Activated CD4-positive, CD25-positive, alpha-beta regulatory T cell treated with anti-CD3 and anti-CD28 coated beads, Interleukin-2, amount 50 U/mL, for 24 hours (primary cell): ENCODE data around the gene RABL6.
"Not testable (repeated sequence)": the region's sequence is repeated elsewhere in the genome, so short reads cannot be mapped to it uniquely, and the experiment has no call there.

Source experiments
- ATAC-seq, 2 donors: fragments of 150-1000 bp; cut with Tn5 transposase; one replicate each; pipeline ENCODE4 v1.10.0; 2021; ENCODE audit warnings: mild to moderate bottlenecking in 1 of 2, moderate library complexity in 1 of 2

Gene RABL6

DNA sequence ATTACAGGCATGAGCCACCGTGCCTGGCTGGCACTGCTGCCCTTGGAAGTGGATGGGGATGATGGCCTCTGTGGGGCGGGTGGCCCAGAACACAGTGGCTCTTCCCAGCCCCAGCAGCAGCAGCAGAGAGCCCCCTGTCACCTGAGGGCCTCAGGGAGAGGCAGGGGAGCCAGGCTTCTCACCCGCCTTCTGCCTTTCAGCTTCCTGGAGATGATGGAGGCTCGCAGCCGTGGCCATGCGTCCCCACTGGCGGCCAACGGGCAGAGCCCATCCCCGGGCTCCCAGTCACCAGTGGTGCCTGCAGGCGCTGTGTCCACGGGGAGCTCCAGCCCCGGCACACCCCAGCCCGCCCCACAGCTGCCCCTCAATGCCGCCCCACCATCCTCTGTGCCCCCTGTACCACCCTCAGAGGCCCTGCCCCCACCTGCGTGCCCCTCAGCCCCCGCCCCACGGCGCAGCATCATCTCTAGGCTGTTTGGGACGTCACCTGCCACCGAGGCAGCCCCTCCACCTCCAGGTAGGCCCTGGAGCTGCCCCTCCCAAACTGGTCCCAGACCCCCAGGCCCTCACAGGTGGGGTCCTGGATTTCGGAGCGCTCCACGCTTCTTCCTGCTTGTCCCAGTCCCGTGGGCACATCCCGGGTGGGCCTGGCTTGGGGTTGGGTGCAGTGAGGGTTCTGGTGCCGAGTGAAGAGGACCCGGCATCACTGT lies 29.6 kb downstream of the RABL6 start:
- no peak for ATAC-seq

DNA sequence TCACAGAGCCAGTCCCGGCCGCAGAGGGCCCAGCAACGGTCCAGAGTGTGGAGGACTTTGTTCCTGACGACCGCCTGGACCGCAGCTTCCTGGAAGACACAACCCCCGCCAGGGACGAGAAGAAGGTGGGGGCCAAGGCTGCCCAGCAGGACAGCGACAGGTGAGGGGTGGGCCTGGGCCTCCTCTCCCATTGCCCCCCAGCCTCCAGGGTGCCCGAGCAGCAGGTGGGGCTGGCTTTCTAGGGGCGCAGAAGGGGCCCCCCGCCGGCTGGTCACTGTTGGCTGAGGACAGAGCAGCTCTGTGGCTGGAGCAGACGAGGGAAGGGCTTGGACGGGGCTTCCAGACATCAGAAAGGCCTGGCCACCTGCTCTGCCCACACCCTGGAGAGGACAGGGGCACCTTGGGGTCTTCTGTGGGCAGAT lies 30.1 kb downstream of the RABL6 start:
- not testable (repeated sequence) for ATAC-seq

GRCh38 chr9:136838314-136839228 lies 30.8 kb downstream of the RABL6 start:
- ATAC-seq = no peak

DNA sequence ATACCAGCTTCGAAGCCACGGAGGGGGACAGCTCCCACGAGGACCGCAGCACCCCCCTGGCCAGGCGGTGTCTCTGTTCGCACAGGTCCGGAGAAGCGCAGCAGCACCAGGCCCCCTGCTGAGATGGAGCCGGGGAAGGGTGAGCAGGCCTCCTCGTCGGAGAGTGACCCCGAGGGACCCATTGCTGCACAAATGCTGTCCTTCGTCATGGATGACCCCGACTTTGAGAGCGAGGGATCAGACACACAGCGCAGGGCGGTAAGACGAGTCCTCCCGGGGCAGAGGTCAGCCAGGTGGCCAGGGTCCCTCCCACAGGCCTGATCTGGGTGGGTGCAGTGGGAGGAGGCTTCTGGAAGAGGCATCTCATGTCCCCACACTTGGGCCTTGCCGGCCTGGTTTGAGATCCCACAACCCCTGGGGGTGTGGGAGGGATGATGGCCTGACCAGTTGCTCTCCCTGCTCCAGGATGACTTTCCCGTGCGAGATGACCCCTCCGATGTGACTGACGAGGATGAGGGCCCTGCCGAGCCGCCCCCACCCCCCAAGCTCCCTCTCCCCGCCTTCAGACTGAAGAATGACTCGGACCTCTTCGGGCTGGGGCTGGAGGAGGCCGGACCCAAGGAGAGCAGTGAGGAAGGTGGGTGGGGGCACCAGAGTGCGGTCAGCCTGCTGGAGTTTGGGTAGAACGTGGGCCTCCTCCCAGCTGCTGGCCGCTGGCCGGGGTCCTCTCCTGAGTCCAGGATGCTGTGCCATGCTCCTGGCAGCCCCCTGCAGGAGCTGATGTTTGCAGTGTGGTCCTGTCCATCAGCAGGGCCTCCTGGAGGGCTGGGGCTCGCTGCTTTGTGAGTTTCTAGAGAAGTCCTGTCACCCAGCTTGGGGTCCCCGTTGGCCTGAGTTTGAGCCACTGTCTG lies 31.7 kb downstream of the RABL6 start:
- no peak for ATAC-seq

DNA sequence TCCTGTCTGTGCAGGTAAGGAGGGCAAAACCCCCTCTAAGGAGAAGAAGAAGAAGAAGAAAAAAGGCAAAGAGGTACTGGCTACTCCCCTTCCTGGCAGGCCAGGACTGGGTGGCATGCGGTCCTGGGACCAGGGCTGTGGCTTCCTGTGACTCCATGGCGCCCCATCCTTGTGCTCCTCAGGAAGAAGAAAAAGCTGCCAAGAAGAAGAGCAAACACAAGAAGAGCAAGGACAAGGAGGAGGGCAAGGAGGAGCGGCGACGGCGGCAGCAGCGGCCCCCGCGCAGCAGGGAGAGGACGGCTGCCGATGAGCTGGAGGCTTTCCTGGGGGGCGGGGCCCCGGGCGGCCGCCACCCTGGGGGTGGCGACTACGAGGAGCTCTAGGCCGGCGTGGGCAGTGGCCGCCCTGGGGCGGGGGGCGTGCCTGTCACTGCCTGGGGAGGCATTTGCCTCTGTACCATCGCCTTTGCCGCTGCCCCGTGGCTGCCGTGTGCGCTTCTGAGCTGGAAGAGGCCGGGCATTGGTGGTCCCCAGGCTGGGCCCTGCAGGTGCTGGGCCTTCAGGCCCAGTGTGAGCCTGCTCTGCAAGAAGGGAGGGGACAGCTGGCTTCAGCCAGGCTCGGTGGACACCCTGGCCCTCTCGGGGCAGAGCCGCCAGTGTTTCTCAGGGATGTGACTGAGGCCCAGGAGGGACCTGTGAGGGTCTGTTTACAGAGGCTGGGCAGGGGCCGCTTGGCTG lies 32.6 kb downstream of the RABL6 start:
- ATAC-seq = no peak

GRCh38 chr9:136840877-136841645 lies 33.3 kb downstream of the RABL6 start:
- ATAC-seq = no peak

GRCh38 chr9:136841646-136842379 lies 34.1 kb downstream of the RABL6 start:
- not testable (repeated sequence) for ATAC-seq

GRCh38 chr9:136842380-136842948 lies 34.7 kb downstream of the RABL6 start, which contains the start of gene AJM1:
Gene AJM1 (plus strand): TSS chr9:136842478. CDS start chr9:136844415, 1,937 bp downstream.
- peak; percentile 88 to 90 for ATAC-seq

- ATAC-seq = not testable (repeated sequence)
Observed at GRCh38 chr9:136843159-136843800, 35.5 kb downstream of the RABL6 start.

- peak in 1 of 2 donors; percentile 12 for ATAC-seq
Observed at GRCh38 chr9:136843801-136844740, 36.3 kb downstream of the RABL6 start.

- no peak for ATAC-seq
Observed at GRCh38 chr9:136844761-136845464, 37.2 kb downstream of the RABL6 start.

DNA sequence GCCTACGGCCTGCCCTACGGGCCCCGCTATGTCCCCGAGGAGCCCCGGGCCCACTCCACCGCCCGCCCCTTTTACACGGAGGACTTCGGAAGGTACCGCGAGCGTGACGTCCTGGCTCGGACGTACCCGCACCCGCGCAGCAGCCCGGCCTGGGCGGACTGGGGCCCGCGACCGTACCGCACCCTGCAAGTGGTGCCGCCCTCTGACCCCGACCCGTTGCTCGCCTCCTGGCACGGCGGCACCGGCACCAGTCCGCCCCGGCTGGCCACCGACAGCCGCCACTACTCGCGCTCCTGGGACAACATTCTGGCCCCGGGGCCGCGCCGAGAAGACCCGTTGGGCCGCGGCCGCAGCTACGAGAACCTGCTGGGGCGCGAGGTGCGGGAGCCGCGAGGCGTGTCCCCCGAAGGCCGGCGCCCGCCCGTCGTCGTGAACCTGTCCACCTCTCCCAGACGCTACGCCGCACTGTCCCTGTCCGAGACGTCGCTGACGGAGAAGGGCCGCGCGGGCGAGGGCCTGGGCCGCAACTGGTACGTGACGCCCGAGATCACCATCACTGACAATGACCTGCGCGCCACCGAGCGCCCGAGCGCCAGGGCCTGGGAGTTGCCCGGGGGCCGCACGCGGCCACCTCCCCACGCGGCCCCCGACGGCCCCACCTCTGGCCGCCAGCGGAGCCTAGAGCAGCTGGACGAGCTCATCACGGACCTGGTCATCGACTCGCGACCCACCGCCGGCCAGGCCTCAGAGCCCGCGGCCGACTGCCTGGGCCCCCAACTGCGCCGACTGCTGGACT lies 37.9 kb downstream of the RABL6 start:
- no peak for ATAC-seq

DNA sequence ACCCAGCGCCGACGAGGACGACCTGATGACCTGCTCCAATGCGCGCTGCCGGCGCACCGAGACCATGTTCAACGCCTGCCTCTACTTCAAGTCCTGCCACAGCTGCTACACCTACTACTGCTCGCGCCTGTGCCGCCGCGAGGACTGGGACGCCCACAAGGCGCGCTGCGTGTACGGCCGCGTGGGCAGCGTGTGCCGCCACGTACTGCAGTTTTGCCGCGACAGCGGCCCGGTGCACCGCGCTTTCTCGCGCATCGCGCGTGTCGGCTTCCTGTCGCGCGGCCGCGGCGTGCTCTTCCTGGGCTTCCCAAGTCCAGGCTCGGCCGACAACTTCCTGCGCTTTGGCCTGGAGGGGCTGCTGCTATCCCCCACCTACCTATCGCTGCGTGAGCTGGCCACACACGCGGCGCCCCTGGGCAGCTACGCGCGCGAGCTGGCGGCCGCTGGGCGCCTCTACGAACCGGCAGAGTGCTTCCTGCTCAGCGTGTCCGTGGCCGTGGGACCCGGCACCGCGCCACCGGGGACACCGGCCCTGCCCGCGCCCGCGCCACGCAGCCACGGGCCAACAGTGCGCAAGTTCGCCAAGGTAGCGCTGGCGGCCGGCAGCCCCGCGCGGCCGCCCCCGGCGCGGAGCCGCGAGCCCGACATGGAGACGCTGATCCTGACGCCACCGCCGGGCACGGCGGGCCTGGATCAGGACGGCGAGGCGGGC lies 38.8 kb downstream of the RABL6 start:
- ATAC-seq = no peak

- ATAC-seq = no peak
Observed at GRCh38 chr9:136847088-136847825, 39.5 kb downstream of the RABL6 start.

DNA sequence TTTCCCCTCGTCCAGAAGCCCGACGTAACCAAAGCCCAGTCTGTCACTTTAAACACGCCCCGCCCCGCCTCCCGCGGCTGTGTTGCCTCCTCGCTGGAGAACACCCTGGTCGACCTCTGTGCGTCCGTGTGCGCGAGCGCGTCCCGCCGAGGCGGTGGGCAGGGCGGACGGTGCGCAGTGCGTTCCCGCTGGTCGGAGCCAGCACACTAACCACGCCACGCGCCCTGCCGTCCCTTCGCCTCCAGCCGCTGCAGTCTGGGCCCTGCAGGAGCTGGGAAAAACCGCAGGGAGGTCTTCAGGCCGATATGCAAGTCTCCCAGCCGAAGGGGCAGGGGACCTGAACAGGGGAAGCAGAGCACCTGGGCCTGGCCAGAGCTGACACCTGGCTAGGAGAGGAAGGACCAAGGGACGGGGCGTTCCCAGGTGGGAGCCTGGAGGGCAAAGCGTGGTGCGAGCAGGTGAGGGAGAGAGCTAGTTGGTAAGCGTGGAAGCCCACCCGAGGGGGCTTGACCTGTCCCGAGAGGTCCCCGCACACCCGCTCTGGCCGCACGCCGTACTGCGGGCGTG lies 40.2 kb downstream of the RABL6 start:
- ATAC-seq = peak; percentile 18 to 33
